CD1c-positive myeloid dendritic cell (primary cell): Measurements from ENCODE around the gene OGA.

Experiments used
- DNase-seq: peaks from one replicate; pipeline ENCODE4 v3.0.0-alpha.2; 2016; ENCODE audit errors: extremely low spot score

The OGA gene

DNA sequence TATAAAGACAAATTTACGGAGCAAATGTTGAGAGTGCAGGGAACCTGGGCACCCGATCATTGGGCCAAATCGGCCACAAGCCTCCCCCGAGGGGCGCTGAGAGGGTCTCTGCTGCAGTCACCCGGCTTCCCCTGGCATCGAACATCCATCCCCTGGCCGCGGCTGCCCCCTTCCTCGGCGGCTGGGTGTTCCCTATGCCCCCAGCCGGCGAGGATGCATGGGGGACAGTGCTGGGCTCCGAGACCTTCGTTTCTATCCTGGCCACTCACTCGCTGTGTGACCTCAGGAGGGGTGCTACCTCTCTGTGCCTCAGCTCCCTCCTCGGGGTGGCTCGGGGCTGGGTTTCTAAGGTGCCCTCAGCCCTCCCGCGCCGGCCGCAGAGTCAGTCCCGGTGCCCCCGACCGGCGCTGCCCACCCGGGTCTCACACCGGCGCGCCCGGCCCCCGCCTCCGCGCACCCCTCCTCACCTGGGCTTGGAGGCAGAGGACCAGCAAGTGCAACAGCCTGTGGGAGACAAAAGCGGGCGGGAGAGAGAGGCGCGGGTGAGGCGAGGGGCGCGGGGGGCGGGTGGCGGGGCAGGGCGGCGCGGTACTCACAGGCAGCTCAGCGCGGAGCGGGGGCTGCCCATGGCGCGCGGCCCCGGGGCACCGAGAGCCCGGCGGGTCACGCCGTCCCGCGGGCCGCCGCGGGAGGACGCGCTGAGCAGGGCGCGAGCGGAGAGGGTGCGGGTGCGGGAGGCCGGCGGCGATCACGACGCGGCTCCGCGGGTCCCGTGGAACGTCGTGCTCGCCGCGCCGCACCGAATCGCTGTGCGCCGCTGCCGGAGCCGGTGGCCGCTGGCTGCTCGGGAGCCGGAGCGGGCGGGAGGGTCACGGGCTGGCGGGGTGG is 42.7 kb downstream of the OGA start, which contains the start of gene FGF8:
FGF8 (minus strand) TSS at position 842 of the 888 bp plus-strand sequence; CDS start at position 628, 214 bp downstream.
- DNase-seq, result no peak

DNA sequence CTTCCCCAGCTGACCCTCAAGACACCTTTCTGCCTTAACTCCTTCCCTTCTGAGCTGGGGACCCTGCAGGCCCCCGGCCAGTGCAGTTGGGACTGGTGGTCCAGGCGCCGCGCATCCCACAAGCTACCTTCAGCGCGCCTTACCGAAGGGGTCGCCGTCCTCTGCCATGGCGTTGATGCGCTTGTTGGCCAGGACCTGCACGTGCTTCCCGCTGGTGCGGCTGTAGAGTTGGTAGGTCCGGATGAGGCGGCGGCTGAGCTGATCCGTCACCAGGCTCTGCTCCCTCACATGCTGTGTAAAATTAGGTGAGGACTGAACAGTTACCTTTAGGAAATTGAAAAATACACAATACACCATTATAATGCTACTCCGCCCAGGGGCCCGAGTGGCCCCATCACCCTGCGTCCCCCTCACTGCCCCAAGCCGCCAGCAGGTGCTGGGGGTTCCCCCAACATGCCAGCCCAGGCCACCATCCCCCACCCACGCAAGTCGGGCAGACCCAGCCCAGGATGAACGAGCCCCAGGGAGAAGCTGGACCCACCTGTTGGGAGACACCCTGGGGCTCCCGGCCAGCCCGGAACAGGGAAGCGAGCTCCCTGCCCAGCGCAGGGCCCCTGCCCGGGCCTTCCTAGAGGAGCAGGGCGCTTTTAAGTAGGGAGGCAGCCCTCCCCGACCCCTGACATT is 43.5 kb downstream of the OGA start:
- no peak for DNase-seq

GRCh38 chr10:101773923-101774588 is 44.2 kb downstream of the OGA start:
- no peak for DNase-seq

DNA sequence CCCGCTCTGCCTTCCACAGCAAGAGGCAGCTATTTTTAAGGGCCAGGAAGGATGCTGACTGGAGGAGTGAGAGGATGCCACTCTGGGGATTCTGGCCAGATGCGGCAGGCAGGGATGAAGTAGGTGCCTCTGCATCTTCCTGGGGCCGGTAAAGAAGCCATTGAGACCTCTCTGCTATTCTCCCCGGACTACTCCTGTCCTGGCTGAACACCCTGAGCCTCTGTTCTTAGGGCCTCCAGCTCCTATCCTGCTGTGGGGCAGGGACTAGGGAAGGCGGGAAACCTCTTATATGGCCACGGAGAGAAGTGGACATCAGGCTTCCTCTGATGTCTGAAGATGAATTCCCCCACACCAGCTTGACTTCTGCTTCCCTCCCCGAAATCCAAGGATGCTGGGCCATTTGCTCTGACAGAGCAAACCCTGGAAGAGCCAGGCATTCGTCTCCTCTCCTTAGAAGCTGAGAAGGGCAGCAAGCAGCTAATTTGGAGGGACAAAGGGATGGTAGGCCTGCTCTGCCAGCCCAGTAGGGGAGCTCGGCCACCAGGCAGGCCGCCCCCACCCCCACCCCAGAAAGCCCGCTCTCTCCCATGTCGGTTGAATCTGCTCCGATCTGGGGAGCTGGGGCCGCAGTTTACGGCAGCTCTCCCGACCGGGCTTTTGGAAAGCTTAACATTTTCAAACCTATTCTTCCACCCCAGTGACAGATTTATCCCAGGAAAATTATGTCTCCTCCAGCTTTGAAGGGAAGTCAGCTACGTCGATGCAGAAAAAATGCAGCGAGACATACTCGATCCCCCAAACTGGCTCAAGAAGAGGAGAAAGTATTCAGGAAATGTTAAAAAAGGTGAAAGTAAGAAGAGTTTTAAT is 45.1 kb downstream of the OGA start:
- DNase-seq, result no peak

GRCh38 chr10:101772017-101772894 is 46.0 kb downstream of the OGA start:
- DNase-seq, result no peak

GRCh38 chr10:101771380-101771779 is 46.9 kb downstream of the OGA start:
- no peak for DNase-seq

DNA sequence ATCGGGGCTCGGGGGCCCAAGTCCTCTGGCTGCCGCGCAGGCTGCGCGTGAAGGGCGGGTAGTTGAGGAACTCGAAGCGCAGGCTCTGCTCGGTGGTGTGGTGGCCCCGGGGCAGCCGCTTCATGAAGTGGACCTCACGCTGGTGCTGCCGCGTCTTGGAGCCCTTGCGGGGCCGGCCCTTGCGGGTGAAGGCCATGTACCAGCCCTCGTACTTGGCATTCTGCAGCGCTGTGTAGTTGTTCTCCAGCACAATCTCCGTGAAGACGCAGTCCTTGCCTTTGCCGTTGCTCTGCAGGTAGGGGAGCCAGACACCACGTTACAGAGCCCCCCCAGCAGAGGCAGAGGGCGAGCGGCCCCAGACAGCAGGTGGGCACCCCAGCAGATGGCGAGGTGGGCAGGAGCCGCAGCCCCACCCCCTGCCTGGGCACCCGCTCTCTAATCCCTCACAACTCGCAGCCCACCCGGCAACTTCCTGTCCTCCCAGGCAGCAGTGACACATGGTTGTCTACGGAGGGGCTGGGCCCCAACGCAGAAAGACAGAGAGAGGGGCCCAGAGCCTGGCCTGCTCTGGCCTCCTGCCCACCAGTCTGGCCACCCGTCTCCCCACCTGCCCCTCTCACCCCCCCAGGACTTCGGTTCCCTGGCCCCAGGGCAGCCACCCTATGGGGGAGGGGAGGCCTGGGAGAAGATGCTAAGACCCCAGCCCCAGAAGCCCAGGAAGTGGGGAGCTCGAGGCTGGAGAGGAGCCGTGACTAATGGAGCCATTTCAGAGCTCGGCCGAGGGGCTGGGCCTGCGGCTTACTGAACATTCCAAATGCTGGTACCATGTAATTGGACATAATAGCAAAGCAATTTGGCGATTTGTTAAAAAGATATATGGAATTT is 47.7 kb downstream of the OGA start:
- no peak for DNase-seq

- DNase-seq, result no peak
Observed at GRCh38 chr10:101769541-101770180, 48.6 kb downstream of the OGA start.

DNA sequence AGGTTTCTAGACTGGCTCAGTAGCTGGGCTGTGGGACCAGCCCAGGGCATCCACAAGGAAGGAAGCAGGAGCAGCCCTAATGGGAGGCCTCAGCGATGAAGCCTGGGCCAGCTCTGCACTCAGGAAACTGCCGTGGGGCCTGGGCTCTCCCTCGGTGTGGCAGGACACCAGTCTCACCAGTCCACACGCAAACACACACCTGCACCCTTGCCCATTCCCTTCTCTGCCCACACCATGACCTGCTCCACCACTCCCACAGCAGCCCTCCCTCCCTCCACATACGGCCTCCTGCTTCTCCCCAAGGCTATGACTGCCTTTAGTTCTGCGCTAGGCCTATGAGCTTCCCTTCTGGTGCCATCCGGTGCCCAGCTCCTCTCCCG is 49.5 kb downstream of the OGA start:
- no peak for DNase-seq

DNA sequence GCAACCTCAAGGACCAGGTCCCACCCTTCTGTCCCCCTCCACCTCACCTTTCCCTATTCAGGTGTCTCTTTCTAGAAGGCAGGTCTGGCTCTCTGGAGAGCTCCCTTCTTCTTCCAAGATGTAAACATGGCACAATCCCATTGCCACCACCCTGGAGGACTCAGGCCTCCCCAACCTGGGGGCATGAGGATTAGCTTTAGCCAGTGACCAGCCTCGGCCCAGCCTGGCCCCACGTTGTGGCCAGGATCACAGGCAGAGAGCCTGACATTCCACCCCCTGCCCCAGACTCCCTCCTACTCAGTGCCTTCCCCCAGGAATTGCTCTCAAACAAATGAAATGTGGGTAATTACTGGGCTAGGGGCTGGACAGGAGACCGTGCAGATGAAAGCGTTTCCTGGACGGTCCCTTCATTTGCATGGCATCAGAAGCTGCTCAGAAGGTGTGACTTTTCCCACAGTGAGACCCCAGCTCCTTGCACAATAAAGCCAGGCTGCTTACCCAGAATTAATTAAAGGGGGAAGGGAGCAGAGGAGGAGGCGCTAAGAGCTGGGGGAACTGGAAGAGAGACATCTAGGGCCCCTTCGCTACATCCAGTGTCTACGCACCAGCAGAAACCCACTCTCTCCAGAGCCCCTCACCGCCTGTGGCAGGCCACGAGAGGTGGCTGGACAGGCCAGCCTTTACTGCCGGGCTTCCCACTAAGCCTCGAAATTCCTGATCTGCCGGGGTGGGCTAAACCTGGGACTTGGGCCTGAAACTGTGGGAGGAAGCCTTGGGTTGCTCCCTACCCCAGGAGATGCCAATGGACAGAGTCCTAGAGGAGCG is 50.1 kb downstream of the OGA start:
- no peak for DNase-seq

DNA sequence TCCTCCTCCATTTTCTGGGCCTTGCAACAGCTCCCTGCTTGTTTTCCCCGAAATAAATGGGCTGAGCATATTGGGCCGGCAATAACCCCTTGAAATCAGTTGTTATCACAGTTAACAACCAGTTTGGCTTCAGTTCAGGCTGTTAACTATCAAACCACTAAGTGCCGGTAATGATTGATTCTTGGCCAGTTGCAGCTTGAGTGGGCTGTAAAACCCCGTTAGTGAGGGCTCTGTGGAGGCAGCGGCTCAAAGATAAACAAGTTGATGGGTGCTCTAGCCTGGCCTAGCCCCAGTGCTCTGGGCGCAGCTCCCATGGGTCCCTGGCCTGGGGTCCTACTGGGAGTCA is 50.7 kb downstream of the OGA start:
- DNase-seq, result no peak

GRCh38 chr10:101766753-101767599 is 51.3 kb downstream of the OGA start:
- DNase-seq, result no peak

- no peak for DNase-seq
Observed at GRCh38 chr10:101766306-101766705, 51.9 kb downstream of the OGA start.

DNA sequence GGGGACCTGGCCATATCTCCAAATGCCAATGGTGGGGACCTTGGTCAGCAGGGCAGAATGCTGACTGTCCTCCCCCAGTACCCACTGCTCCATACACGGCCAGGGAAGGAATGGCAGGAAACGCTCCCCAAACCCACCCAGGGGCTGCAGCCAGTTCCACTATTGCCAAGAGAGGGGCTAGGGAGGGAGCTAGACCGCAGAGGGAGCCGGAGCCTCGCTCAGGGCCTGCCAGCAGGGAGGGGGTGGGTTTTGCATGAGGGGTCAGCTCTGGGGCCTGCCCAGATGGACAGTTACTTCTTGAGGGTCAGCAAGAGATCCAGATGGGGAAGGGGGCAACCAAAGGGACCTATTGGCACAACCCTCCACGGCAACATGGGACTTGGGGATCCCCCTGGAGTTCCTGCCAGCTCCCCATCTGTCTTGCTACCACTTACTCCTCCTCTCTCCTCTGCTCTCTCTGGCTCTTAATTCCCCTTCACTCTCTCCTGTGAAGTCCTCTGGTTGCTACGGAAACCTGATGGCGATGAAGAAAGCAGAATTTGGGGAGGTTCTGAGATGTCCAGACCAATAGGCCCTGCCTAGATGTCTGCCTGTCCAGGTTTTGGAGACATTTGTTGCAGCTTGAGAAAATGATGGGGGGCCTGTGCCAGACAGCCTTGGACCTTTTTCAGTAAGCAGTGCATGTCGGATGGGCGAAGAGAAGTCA is 55.0 kb downstream of the OGA start:
- DNase-seq, result no peak

GRCh38 chr10:101762736-101763135 is 55.5 kb downstream of the OGA start:
- DNase-seq, result no peak

GRCh38 chr10:101761226-101761625 is 57.0 kb downstream of the OGA start:
- no peak for DNase-seq

DNA sequence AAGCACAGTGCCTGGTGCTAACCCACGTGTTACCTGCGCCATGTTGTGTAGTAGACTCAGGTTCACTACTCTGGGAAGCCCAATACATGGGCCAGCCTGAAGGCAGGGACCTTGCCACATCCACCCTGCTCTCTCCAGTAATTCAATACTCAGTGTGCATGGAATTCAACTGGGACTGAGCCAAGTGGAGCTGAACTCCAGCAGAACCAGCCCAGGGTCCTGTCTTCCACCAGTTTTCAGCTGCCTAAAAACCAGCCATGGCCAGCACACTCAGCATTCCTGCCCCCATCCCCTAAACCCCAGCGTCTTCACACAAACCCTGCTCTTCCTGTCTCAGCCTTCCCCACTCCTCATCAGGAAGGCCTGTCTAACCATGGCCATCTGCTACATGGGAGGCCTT is 57.7 kb downstream of the OGA start:
- no peak for DNase-seq
